Neural progenitor cell (in vitro differentiated cells): ENCODE results near the gene C1QTNF3. TPM values are rescaled to one million over a fixed set of nuclear protein-coding genes. Genes with fewer than 3 reads are reported as not detected.

Source experiments
- DNase-seq: peaks from one replicate; pipeline ENCODE4 v3.0.0-alpha.2; 2016; ENCODE audit warnings: low spot score
- H2AFZ ChIP-seq: fragments of 200-600 bp; sonication (generic); replicated peaks from 2 replicates; pipeline ENCODE4 v1.6.1; 2016; ENCODE audit warnings: antibody characterized with exemption
- H3F3A ChIP-seq: fragments of 200-600 bp; sonication (generic); 2 replicates; pipeline ENCODE4 v1.6.1; 2016; ENCODE audit warnings: antibody characterized with exemption, low read depth
- H3K27ac ChIP-seq: fragments of 200-600 bp; sonication (generic); 2 replicates; pipeline ENCODE4 v1.5.1; 2016; ENCODE audit warnings: mild to moderate bottlenecking
- H3K27me3 ChIP-seq: fragments of 200-600 bp; sonication (generic); 2 replicates; pipeline ENCODE4 v1.6.1; 2016; ENCODE audit warnings: mild to moderate bottlenecking, moderate library complexity
- H3K36me3 ChIP-seq: fragments of 200-600 bp; sonication (generic); 2 replicates; pipeline ENCODE4 v1.5.1; 2016
- H3K4me1 ChIP-seq: fragments of 200-600 bp; sonication (generic); 2 replicates; pipeline ENCODE4 v1.6.1; 2016; ENCODE audit warnings: mixed run types
- H3K4me2 ChIP-seq: fragments of 200-600 bp; sonication (generic); 2 replicates; pipeline ENCODE4 v1.6.1; 2016
- H3K4me3 ChIP-seq: fragments of 200-600 bp; sonication (generic); 2 replicates; pipeline ENCODE4 v1.5.1; 2016
- H3K79me2 ChIP-seq: fragments of 200-600 bp; sonication (generic); 2 replicates; pipeline ENCODE4 v1.6.1; 2016; ENCODE audit warnings: low read depth
- H3K9ac ChIP-seq: fragments of 200-600 bp; sonication (generic); 2 replicates; pipeline ENCODE4 v1.6.1; 2016
- H3K9me3 ChIP-seq: fragments of 200-600 bp; sonication (generic); 2 replicates; pipeline ENCODE4 v1.5.1; 2016; ENCODE audit warnings: low read depth
- H4K20me1 ChIP-seq: fragments of 200-600 bp; sonication (generic); 2 replicates; pipeline ENCODE4 v1.6.1; 2016; ENCODE audit warnings: low read depth
- H3K27ac Mint-ChIP-seq: 3 replicates; pipeline ENCODE4 v1.8.0; 2021; ENCODE audit warnings: mixed read lengths
- H3K27me3 Mint-ChIP-seq: 2 replicates; pipeline ENCODE4 v1.8.0; 2022; ENCODE audit warnings: low read depth, mild to moderate bottlenecking, inconsistent platforms, moderate library complexity, mixed read lengths; ENCODE audit not compliant: insufficient read depth
- H3K36me3 Mint-ChIP-seq: 3 replicates; pipeline ENCODE4 v1.8.0; 2021; ENCODE audit warnings: mixed read lengths
- H3K4me1 Mint-ChIP-seq: 3 replicates; pipeline ENCODE4 v1.8.0; 2021; ENCODE audit warnings: mixed read lengths
- H3K4me3 Mint-ChIP-seq: 3 replicates; pipeline ENCODE4 v1.8.0; 2021; ENCODE audit warnings: mild to moderate bottlenecking, moderate library complexity, mixed read lengths
- H3K9me3 Mint-ChIP-seq: 3 replicates; pipeline ENCODE4 v1.8.0; 2020; ENCODE audit warnings: mixed read lengths
- CTCF ChIP-seq: fragments of 200-600 bp; sonication (generic); IDR thresholded peaks from 2 replicates; pipeline ENCODE4 v1.5.1; 2017; ENCODE audit warnings: antibody characterized with exemption, mild to moderate bottlenecking
- EZH2 ChIP-seq: fragments of 200-600 bp; sonication (generic); IDR thresholded peaks from 2 replicates; pipeline ENCODE4 v1.6.1; 2017; ENCODE audit warnings: antibody characterized with exemption, mild to moderate bottlenecking, moderate library complexity
- EZH2phosphoT487 ChIP-seq: fragments of 200-600 bp; sonication (generic); IDR thresholded peaks from 2 replicates; pipeline ENCODE4 v1.6.1; 2017; ENCODE audit warnings: antibody characterized with exemption
- total RNA-seq: library from RNA; depleted of rRNA; stranded (reverse); fragments of >200 nt; gene quantifications from 2 replicates; pipeline ENCODE4 v1.2.3, GENCODE V29; 2015; ENCODE audit warnings: low replicate concordance

The C1QTNF3 gene
- total RNA-seq, 1 donor from 2014 or later, result 4.8 TPM

- no peak for TF ChIP-seq CTCF
- TF ChIP-seq EZH2phosphoT487, result no peak
- TF ChIP-seq EZH2, result no peak
- no peak for DNase-seq
- H3K9me3 ChIP-seq, result no peaks in the 10 kb centered on the region
- H3K36me3 ChIP-seq, result no peaks in the 10 kb centered on the region
- H2AFZ ChIP-seq, result no peak overlapping the region
- no peaks in the 10 kb centered on the region for H3F3A ChIP-seq
- no peak overlapping the region for H3K4me3 ChIP-seq
- H3K4me1 ChIP-seq, result peaks cover 12% of the 10 kb centered on the region
- Mint-ChIP-seq H3K4me3 (no peak overlapping the region), H3K4me1 (peaks cover 39% of the 10 kb centered on the region), H3K27ac (no peak overlapping the region), H3K36me3 (peaks cover 14% of the 10 kb centered on the region), H3K27me3 (peaks cover 2% of the 10 kb centered on the region), H3K9me3 (peaks cover 10% of the 10 kb centered on the region)
- H3K9ac ChIP-seq, result no peak overlapping the region
- no peaks in the 10 kb centered on the region for H4K20me1 ChIP-seq
- no peaks in the 10 kb centered on the region for H3K27me3 ChIP-seq
- H3K4me2 ChIP-seq, result no peak overlapping the region
- no peak overlapping the region for H3K27ac ChIP-seq
- no peaks in the 10 kb centered on the region for H3K79me2 ChIP-seq
Measured at GRCh38 chr5:34057569-34057968, 14.6 kb upstream of the C1QTNF3 start.

GRCh38 chr5:34057118-34057517 lies 14.1 kb upstream of the C1QTNF3 start:
- Mint-ChIP-seq H3K27me3 (no peaks in the 10 kb centered on the region), H3K27ac (no peak overlapping the region), H3K36me3 (peaks cover 12% of the 10 kb centered on the region), H3K9me3 (peaks cover 6% of the 10 kb centered on the region), H3K4me3 (no peak overlapping the region), H3K4me1 (peaks cover 42% of the 10 kb centered on the region)
- Histone ChIP-seq H3K4me1 (peaks cover 12% of the 10 kb centered on the region), H3K27me3 (no peaks in the 10 kb centered on the region), H3F3A (no peaks in the 10 kb centered on the region), H3K9me3 (no peaks in the 10 kb centered on the region), H3K27ac (no peak overlapping the region), H2AFZ (no peak overlapping the region), H3K36me3 (no peaks in the 10 kb centered on the region), H3K9ac (no peak overlapping the region), H4K20me1 (no peaks in the 10 kb centered on the region), H3K79me2 (no peaks in the 10 kb centered on the region), H3K4me3 (no peak overlapping the region), H3K4me2 (no peak overlapping the region)
- no peak for TF ChIP-seq CTCF
- no peak for TF ChIP-seq EZH2
- no peak for TF ChIP-seq EZH2phosphoT487
- no peak for DNase-seq

- H3K79me2 ChIP-seq, result no peaks in the 10 kb centered on the region
- Mint-ChIP-seq H3K4me1 (peaks cover 42% of the 10 kb centered on the region), H3K9me3 (no peaks in the 10 kb centered on the region), H3K36me3 (peaks cover 8% of the 10 kb centered on the region), H3K27me3 (no peaks in the 10 kb centered on the region), H3K4me3 (no peak overlapping the region), H3K27ac (no peak overlapping the region)
- no peaks in the 10 kb centered on the region for H3K27me3 ChIP-seq
- H3K4me3 ChIP-seq, result no peak overlapping the region
- DNase-seq, result no peak
- no peak overlapping the region for H3K9ac ChIP-seq
- TF ChIP-seq CTCF (no peak), EZH2 (no peak), EZH2phosphoT487 (no peak)
- no peak overlapping the region for H3K4me2 ChIP-seq
- H3K9me3 ChIP-seq, result no peaks in the 10 kb centered on the region
- H3K36me3 ChIP-seq, result no peaks in the 10 kb centered on the region
- H3K4me1 ChIP-seq, result peaks cover 12% of the 10 kb centered on the region
- H3K27ac ChIP-seq, result no peak overlapping the region
- no peaks in the 10 kb centered on the region for H4K20me1 ChIP-seq
- no peaks in the 10 kb centered on the region for H3F3A ChIP-seq
- H2AFZ ChIP-seq, result no peak overlapping the region
Measured at GRCh38 chr5:34055667-34056066, 12.7 kb upstream of the C1QTNF3 start.

- no peaks in the 10 kb centered on the region for H3K27me3 Mint-ChIP-seq
- H3K9me3 ChIP-seq, result no peaks in the 10 kb centered on the region
- H3K27me3 ChIP-seq, result no peaks in the 10 kb centered on the region
- H3K36me3 ChIP-seq, result no peaks in the 10 kb centered on the region
- H2AFZ ChIP-seq, result no peak overlapping the region
- no peaks in the 10 kb centered on the region for H3F3A ChIP-seq
- H3K4me2 ChIP-seq, result no peak overlapping the region
- no peak overlapping the region for H3K4me3 Mint-ChIP-seq
- H3K4me1 ChIP-seq, result peaks cover 12% of the 10 kb centered on the region
- no peak for DNase-seq
- H3K9me3 Mint-ChIP-seq, result no peaks in the 10 kb centered on the region
- no peaks in the 10 kb centered on the region for H3K79me2 ChIP-seq
- H3K4me1 Mint-ChIP-seq, result peaks cover 42% of the 10 kb centered on the region
- TF ChIP-seq EZH2phosphoT487, result no peak
- TF ChIP-seq CTCF, result no peak
- TF ChIP-seq EZH2, result no peak
- H3K4me3 ChIP-seq, result no peak overlapping the region
- H3K27ac Mint-ChIP-seq, result no peak overlapping the region
- peaks cover 4% of the 10 kb centered on the region for H3K36me3 Mint-ChIP-seq
- H4K20me1 ChIP-seq, result no peaks in the 10 kb centered on the region
- no peak overlapping the region for H3K27ac ChIP-seq
- H3K9ac ChIP-seq, result no peak overlapping the region
Measured at GRCh38 chr5:34054400-34054729, 11.4 kb upstream of the C1QTNF3 start.
